HCT116 (cell line): ENCODE measurements around the gene EPHA2.

ENCODE experiments used
- POLR2A ChIP-seq: IDR thresholded peaks from 2 replicates; pipeline ENCODE4 v1.7.0; 2011; ENCODE audit warnings: borderline replicate concordance; ENCODE audit not compliant: insufficient read depth, insufficient read length; ENCODE audit errors: extremely low read depth
- REST ChIP-seq: IDR thresholded peaks from 2 replicates; pipeline ENCODE4 v1.6.1; 2012; ENCODE audit warnings: low read depth
- SIN3A ChIP-seq: IDR thresholded peaks from 2 replicates; pipeline ENCODE4 v1.6.1; 2012; ENCODE audit warnings: low read depth
- TCF7L2 ChIP-seq: IDR thresholded peaks from 2 replicates; pipeline ENCODE4 v1.7.0; 2011; ENCODE audit warnings: borderline replicate concordance, inconsistent platforms; ENCODE audit not compliant: insufficient read depth, insufficient read length; ENCODE audit errors: extremely low read depth
- ZFX ChIP-seq: fragments of 450-650 bp; IDR thresholded peaks from 2 replicates; pipeline ENCODE4 v1.6.1; 2017
- TF ChIP-seq, protein P1 (sequence below), 3 experiments: fragments of 200-600 bp in 1 of 3; sonication (generic) in 1 of 3; IDR thresholded peaks in 2 of 3; conservative IDR thresholded peaks in 1 of 3; 2 replicates each; pipeline ENCODE4 v1.5.1; 2012 to 2017; ENCODE audit warnings: low read depth in 2 of 3, low read length in 2 of 3, antibody characterized with exemption in 1 of 3, borderline replicate concordance in 1 of 3, control low read depth in 1 of 3, mild to moderate bottlenecking in 1 of 3, mixed read lengths in 1 of 3, mixed run types in 1 of 3, moderate library complexity in 1 of 3; ENCODE audit not compliant: insufficient read depth in 1 of 3

DNA sequence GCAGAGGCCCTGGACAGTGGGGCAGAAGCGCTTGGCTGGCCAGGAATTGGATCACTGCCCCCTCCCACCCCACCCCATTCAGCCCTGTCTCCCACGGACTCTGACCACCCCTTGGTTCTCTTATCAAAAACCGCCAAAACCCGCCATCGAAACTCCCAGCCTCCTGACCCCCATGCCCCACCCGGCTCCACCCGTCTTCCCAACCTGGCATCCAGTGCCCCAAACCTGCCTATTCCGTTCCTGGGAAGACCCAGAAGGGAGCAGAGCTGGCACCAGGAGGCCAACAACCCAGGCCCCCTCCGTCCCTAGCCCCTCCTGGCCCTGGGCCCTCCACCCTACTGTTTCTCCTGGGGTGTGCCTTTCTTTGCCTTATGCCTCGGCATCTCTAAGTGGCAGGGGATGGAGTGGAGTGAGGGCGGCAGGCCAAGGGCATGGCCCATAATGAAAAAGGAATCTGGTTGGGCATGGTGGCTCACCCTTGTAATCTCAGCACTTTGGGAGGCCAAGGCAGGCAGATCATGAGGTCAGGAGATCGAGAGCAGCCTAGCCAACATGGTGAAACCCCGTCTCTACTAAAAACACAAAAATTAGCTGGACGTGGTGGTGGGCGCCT, 16.5 kb upstream of the EPHA2 start:
- TF ChIP-seq POLR2A (no peak), TCF7L2 (no peak), ZFX (no peak), REST (no peak), SIN3A (no peak)
- TF ChIP-seq, protein P1, sequence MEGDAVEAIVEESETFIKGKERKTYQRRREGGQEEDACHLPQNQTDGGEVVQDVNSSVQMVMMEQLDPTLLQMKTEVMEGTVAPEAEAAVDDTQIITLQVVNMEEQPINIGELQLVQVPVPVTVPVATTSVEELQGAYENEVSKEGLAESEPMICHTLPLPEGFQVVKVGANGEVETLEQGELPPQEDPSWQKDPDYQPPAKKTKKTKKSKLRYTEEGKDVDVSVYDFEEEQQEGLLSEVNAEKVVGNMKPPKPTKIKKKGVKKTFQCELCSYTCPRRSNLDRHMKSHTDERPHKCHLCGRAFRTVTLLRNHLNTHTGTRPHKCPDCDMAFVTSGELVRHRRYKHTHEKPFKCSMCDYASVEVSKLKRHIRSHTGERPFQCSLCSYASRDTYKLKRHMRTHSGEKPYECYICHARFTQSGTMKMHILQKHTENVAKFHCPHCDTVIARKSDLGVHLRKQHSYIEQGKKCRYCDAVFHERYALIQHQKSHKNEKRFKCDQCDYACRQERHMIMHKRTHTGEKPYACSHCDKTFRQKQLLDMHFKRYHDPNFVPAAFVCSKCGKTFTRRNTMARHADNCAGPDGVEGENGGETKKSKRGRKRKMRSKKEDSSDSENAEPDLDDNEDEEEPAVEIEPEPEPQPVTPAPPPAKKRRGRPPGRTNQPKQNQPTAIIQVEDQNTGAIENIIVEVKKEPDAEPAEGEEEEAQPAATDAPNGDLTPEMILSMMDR (IDR thresholded peaks at IDR 0.05 in 2 of 3, conservative IDR thresholded peaks at IDR 0.05 in 1 of 3; ENCODE audit: borderline replicate concordance in 1 of 3, insufficient read depth in 1 of 3, low read depth in 2 of 3, low read length in 2 of 3): no peak
